Mucosa of rectum (tissue), 2 donors: ENCODE results near the gene GTSE1.
A peak's percentile ranks its signal among the peaks of the same experiment; 100 is the strongest.
"Not testable (repeated sequence)": the region's sequence is repeated elsewhere in the genome, so short reads cannot be mapped to it uniquely, and the experiment has no call there.

Source experiments
- H3K27ac ChIP-seq, 2 donors: one replicate each; pipeline ENCODE4 v1.7.0; 2013; ENCODE audit warnings: inconsistent platforms in 2 of 2, low read depth in 2 of 2, low read length in 2 of 2
- H3K27me3 ChIP-seq, 2 donors: one replicate each; pipeline ENCODE4 v1.7.0; 2013; ENCODE audit warnings: low read length in 2 of 2; ENCODE audit not compliant: control insufficient read depth in 2 of 2, insufficient read depth in 2 of 2
- H3K36me3 ChIP-seq, 2 donors: one replicate each; pipeline ENCODE4 v1.7.0; 2013; ENCODE audit warnings: low read length in 2 of 2; ENCODE audit not compliant: control insufficient read depth in 2 of 2, insufficient read depth in 2 of 2
- H3K4me1 ChIP-seq, 2 donors: one replicate each; pipeline ENCODE4 v1.7.0; 2013; ENCODE audit warnings: low read length in 2 of 2, mild to moderate bottlenecking in 1 of 2; ENCODE audit not compliant: control insufficient read depth in 2 of 2, insufficient read depth in 2 of 2
- H3K4me3 ChIP-seq, 2 donors: one replicate each; pipeline ENCODE4 v1.7.0; 2013; ENCODE audit warnings: low read length in 2 of 2
- H3K9ac ChIP-seq, 2 donors: one replicate each; pipeline ENCODE4 v1.7.0; 2013; ENCODE audit warnings: low read length in 2 of 2, low read depth in 1 of 2, mild to moderate bottlenecking in 1 of 2
- H3K9me3 ChIP-seq, 2 donors: one replicate each; pipeline ENCODE4 v1.7.0; 2013; ENCODE audit warnings: low read length in 2 of 2; ENCODE audit not compliant: control insufficient read depth in 2 of 2
- donor health status: healthy.
- donor health status: Normal muscosa, but diverticular disease.

The GTSE1 gene

DNA sequence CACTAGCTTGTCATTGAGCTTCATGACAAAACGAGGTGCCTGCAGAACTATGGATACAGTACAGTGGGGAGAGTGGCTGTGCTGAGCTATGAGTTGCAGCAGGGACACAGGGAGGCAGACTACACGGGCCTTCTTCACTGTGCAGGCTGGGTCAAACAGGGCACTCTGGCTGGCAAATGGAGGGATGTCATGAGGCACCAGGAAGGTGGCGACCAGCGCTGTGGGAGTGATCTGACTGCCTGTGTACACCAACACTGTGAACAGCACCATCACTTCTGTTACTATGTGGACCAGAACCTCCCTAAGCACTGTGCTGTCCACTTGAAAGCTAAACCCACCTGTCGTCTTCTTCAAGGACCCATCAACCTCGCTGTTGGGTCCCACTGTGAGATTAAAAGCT lies 36.6 kb upstream of the GTSE1 start:
- H3K36me3 ChIP-seq = no peaks in the 10 kb centered on the region
- no peak overlapping the region for H3K4me3 ChIP-seq
- H3K27ac ChIP-seq = no peak overlapping the region
- H3K9me3 ChIP-seq = no peaks in the 10 kb centered on the region
- no peak overlapping the region for H3K9ac ChIP-seq
- peaks cover 2 to 9% of the 10 kb centered on the region in 2 donors for H3K4me1 ChIP-seq
- H3K27me3 ChIP-seq = peaks cover 0 to 3% of the 10 kb centered on the region in 2 donors

DNA sequence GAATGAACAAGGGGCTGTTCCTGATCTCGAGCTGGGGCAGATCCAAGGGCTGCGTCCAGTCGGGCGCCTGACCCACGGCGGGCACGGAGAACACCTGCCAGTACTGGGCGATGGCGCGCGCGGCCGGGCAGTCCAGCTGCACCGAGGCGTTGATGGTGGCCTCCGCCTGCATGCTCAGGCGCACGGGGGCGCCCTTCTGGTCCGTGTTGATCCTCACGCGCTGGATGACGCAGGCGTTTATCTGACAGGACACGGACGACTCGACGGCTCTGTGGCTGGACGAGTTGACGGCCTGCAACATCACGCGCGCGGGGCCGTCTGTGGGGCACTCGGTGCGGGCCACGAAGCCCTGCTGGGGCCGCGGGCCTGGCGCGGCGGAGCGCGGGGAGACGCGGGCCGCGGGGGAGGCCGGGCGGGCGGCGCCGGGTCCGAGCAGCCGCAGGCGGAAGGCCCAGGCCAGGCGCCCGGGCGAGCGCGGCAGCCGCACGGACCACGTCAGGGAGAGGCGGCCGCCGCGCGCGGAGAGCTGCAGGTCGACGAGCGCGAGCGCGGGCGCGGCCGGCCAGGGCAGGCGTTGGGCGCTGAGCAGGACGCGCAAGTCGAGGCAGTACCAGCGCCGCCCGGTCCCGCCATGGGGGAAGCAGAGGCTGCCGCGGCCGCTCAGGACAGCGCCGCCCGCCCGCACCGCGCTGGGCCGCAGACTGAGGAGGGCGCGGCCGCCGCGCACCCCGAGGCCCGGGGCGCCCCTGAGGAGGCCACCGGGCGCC lies 34.0 kb upstream of the GTSE1 start:
- Histone ChIP-seq H3K4me3 (no peak overlapping the region), H3K27me3 (peaks cover 0 to 3% of the 10 kb centered on the region in 2 donors), H3K9ac (peak overlapping the region in 1 of 2 donors; percentile 4), H3K27ac (no peak overlapping the region), H3K4me1 (peaks cover 10 to 25% of the 10 kb centered on the region in 2 donors), H3K36me3 (no peaks in the 10 kb centered on the region), H3K9me3 (no peaks in the 10 kb centered on the region)

DNA sequence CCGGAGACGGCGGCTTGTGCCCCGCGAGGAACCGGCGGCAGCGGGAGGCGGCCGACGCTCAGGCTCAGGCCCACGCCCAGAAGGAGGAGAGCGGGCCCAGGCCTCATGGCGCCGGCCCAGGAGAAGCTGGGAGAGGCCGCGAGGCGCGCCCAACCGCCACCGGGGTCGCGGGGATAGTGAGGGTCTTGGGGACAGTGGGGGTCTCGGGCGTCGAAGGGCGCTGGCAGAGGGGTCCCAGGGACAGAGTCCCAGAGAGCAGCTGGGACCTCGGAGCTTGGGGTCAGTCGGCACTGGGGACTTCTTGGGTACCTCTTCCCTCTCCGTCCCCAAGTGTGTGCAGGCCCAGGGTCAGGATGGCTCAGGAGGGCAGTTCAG lies 33.5 kb upstream of the GTSE1 start, which contains the start of gene PKDREJ:
Gene PKDREJ (minus strand): TSS at position 128 of the 375 bp plus-strand sequence. CDS start 21 bp downstream, at position 107.
- Histone ChIP-seq H3K9me3 (no peaks in the 10 kb centered on the region), H3K4me1 (peaks cover 11 to 26% of the 10 kb centered on the region in 2 donors), H3K36me3 (no peaks in the 10 kb centered on the region), H3K27me3 (peaks cover 0 to 3% of the 10 kb centered on the region in 2 donors), H3K4me3 (peak within 1 kb of the TSS in 1 of 2 donors; percentile 26), H3K9ac (peak within 1 kb of the TSS in 1 of 2 donors; percentile 4), H3K27ac (peak within 1 kb of the TSS; percentile 60 to 65)

DNA sequence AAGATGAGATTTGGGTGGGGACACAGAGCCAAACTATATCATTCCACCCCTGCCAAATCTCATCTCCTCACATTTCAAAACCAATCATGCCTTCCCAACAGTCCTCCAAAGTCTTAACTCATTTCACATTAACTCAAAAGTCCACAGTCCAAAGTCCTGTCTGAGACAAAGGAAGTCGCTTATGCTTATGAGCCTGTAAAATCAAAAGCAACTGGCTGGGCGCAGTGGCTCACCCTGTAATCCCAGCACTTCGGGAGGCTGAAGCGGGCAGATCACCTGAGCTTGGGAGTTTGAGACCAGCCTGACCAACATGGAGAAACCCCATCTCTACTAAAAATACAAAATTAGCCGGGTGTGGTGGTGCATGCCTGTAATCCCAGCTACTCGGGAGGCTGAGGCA lies 32.1 kb upstream of the GTSE1 start:
- H3K36me3 ChIP-seq, H3K27me3 ChIP-seq, H3K4me3 ChIP-seq, H3K9ac ChIP-seq, H3K9me3 ChIP-seq: not testable (repeated sequence)
- Histone ChIP-seq H3K27ac (peak overlapping the region; percentile 60 to 65), H3K4me1 (peaks cover 17 to 35% of the 10 kb centered on the region in 2 donors)

DNA sequence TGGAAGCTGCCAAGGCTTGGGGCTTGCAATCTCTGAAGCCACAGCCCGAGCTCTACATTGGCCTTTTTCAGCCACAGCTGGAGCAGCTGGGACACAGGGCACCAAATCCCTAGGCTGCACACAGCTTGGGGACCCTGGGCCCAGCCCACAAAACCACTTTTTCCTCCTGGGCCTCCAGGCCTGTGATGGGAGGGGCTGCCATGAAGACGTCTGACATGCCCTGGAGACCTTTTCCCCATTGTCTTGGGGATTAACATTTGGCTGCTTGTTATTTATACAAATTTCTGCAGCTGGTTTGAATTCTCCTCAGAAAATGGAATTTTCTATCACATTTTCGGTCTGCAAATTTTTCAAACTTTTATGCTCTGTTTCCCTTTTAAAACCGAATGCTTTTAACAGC lies 31.0 kb upstream of the GTSE1 start:
- not testable (repeated sequence) for H3K9ac ChIP-seq, H3K4me3 ChIP-seq, H3K9me3 ChIP-seq, H3K36me3 ChIP-seq, H3K27ac ChIP-seq, H3K27me3 ChIP-seq
- peaks cover 17 to 39% of the 10 kb centered on the region in 2 donors for H3K4me1 ChIP-seq

DNA sequence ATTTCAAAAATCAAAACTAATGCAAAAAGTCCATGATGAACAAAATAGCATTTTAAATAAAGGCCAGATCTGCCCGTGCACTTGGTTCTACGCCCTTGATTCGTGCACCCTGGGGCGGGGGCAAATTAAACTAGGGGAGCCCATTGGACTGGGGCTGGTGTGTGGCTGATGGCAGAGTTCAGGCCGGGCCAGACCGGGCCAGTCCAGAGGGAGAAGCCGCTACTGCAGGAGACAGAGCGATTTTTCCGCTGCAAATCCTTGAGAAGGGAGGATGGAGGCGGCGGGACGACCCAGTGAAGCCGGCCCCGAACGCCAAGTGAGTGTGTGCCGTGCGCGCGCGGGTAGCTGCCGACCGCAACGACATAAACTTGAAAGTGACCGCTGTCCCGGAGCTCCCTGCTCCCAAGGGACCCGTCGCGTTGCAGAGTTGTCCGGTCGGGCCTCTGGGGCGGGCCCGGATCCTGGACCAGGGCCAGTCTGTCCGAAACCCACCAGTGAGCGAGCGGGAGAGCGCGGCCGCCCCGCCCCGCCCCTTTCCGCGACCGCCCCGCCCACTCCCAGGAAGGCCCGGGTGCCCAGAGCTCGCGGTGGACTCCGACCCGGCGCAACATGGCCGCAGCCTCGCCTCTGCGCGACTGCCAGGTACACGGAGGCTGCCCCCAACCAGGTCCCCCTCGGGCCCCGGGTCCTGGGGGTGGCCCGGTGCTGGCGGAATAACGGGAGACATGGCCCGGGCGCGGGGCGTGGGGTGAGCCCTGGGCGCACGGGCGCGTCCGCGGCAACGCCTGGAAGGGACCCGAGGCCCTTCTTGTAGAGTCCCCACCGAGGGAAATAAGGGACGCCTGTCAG lies 29.0 kb upstream of the GTSE1 start, which contains the start of gene TTC38:
Gene TTC38 (plus strand): TSS at position 578 of the 849 bp plus-strand sequence. CDS start 32 bp downstream, at position 610.
- H3K27me3 ChIP-seq = no peaks in the 10 kb centered on the region
- H3K9me3 ChIP-seq = no peaks in the 10 kb centered on the region
- peak within 1 kb of the TSS; percentile 93 to 97 for H3K4me3 ChIP-seq
- peaks cover 5 to 12% of the 10 kb centered on the region in 2 donors for H3K36me3 ChIP-seq
- H3K4me1 ChIP-seq = peaks cover 17 to 39% of the 10 kb centered on the region in 2 donors
- peak within 1 kb of the TSS; percentile 84 to 92 for H3K9ac ChIP-seq
- H3K27ac ChIP-seq = peak within 1 kb of the TSS; percentile 89 to 93

DNA sequence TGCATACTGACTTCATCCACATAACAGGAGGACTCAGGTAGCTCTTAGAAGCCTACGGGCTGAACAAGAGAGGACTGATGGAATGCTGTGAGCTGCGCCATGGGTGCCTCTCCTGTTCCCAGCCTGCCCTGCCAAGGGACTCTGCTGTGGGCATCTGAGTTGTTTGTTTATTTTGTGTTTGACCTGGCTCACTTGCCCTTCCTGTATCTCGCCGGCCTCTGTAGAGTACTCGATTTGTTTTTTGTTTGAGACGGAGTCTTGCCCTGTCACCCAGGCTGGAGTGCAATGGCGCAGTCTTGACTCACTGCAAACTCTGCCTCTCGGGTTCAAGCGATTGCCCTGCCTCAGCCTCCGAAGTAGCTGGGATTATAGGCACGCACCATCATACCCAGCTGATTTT lies 27.1 kb upstream of the GTSE1 start:
- peak overlapping the region; percentile 32 to 84 for H3K9ac ChIP-seq
- peaks cover 15 to 34% of the 10 kb centered on the region in 2 donors for H3K4me1 ChIP-seq
- no peaks in the 10 kb centered on the region for H3K27me3 ChIP-seq
- peaks cover 23 to 31% of the 10 kb centered on the region in 2 donors for H3K36me3 ChIP-seq
- peak overlapping the region; percentile 28 to 48 for H3K27ac ChIP-seq
- peak overlapping the region in 1 of 2 donors; percentile 52 for H3K4me3 ChIP-seq
- H3K9me3 ChIP-seq = no peaks in the 10 kb centered on the region

DNA sequence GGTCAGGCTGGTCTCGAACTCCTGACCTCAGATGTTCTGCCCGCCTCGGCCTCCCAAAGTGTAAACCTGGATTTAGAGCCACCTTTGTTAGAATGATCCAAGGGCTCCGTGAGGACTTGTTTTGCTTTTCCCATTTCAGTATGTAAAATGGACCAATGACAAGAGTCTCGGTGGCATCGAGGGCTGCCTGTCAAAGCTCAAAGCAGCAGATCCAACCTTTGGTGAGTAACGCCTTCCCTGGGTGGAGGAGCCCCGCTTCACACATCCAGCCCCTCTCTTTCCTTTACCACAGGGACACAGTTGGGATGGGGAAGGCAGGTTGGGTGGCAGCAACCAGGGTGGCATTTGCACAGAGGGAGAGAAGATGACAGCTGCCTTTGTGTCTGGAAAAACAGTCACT lies 24.5 kb upstream of the GTSE1 start:
- Histone ChIP-seq H3K9ac (no peak overlapping the region), H3K36me3 (peaks cover 38 to 52% of the 10 kb centered on the region in 2 donors), H3K4me1 (peaks cover 10 to 17% of the 10 kb centered on the region in 2 donors), H3K4me3 (no peak overlapping the region), H3K27me3 (no peaks in the 10 kb centered on the region), H3K9me3 (no peaks in the 10 kb centered on the region), H3K27ac (no peak overlapping the region)

DNA sequence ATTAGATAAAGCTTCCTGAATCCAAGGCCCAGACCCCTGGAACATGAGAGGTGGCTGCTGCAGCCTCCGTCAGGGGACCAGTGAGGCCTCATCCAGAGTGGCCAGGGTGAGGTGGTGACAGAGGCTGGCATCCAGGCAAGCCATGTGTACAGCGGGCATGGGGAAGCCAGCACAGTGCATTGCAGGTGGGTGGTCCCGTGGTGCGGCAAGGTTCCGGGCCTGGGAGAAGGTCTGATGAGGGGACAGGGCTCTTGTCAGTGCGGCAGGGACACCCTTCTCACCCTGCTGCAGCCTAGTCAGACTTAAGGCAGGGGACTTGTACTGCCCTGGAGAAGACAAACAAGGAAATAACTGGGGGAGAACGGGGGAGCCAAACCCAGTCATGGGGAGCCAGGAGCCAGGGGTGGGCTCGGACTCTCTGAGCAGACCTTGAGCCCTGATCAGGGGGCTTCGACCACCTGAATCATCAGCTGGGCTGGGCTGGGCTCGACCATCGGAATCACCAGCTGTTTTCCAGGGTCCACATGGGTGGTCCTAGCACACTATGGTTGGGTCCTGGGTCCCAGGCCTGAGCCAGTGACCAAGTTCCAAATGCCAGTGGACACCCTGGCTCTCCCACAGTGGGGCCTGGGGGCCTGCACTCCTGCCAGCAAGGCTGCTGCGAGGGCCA lies 23.8 kb upstream of the GTSE1 start:
- Histone ChIP-seq H3K36me3 (peaks cover 42 to 56% of the 10 kb centered on the region in 2 donors), H3K27ac (no peak overlapping the region), H3K4me1 (peaks cover 7 to 14% of the 10 kb centered on the region in 2 donors), H3K9ac (no peak overlapping the region), H3K27me3 (no peaks in the 10 kb centered on the region), H3K4me3 (no peak overlapping the region), H3K9me3 (no peaks in the 10 kb centered on the region)
